Measurements from ENCODE around the gene M1AP. TPM values are rescaled to one million over a fixed set of nuclear protein-coding genes. Genes with fewer than 3 reads are reported as not detected.

The M1AP gene
- total and polyA plus RNA-seq, 2 of the 8 experiments (the other 6 are each of a cell fraction or from before 2014, with no cell fraction given), result 4.8 TPM

DNA sequence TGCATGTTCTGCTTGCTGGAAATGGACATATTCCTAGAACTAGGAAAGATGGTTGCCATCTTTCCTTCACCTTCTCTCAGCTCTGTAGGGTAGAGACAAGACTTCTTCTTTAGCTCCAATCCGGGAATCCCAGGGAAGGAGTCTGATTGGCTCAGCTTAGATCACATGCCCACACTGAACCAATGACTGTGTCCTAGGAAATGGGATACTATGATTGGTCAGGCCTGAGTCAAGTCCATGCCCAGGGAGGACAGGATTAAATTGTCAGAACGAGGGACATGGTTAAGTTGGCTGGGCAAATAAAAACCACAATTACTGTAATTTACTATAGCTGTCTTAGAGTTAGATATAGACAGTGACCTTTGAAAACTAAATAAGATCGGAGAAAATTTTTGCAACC is 37.3 kb upstream of the M1AP start:
- no peak overlapping the region for H3K4me2 ChIP-seq (ENCODE audit: insufficient read depth in 1 of 2, low read depth in 2 of 2, low read length in 2 of 2)
- H3K79me1 ChIP-seq (ENCODE audit: low read depth, low read length), result no peaks in the 10 kb centered on the region
- FAIRE-seq (no peak), DNase-seq (ENCODE audit: low read depth in 1 of 2, low spot score in 2 of 2) (no peak)
- H3K9ac ChIP-seq (replicated peaks in 1 of 4; ENCODE audit: extremely low read depth in 1 of 4, low read depth in 3 of 4, low read length in 3 of 4), result no peak overlapping the region
- H4K8ac ChIP-seq (ENCODE audit: extremely low read depth, insufficient read depth, low read length), result no peak overlapping the region
- POLR2A ChIA-PET (ENCODE audit: partially characterized antibody), result interaction anchor here (1.1 kb wide), 1 partner anchor 149 kb away, joined by 3 read pairs; the partner anchor contains the start of gene HK2
- no peak overlapping the region for H2BK5ac ChIP-seq (ENCODE audit: low read depth, low read length)
- H3K4me3 ChIP-seq (ENCODE audit: extremely low read depth in 1 of 4, insufficient read depth in 2 of 4, low read depth in 3 of 4, low read length in 4 of 4), result no peak overlapping the region
- H3K23ac ChIP-seq (ENCODE audit: insufficient read length), result no peak overlapping the region
- H2BK120ac ChIP-seq (replicated peaks; ENCODE audit: low read depth, low read length), result no peak overlapping the region
- no peak overlapping the region for H3K18ac ChIP-seq (ENCODE audit: extremely low read depth, low read length)
- no peak overlapping the region for H4K91ac ChIP-seq (replicated peaks; ENCODE audit: insufficient read length, low read length)
- no peaks in the 10 kb centered on the region for H3K36me3 ChIP-seq (ENCODE audit: control insufficient read depth in 2 of 4, insufficient read depth in 4 of 4, low read length in 3 of 4)
- no peak overlapping the region for H2BK20ac ChIP-seq (ENCODE audit: low read length)
- no peak overlapping the region for H2AFZ ChIP-seq (ENCODE audit: low read length)
- TF ChIP-seq, protein P1, sequence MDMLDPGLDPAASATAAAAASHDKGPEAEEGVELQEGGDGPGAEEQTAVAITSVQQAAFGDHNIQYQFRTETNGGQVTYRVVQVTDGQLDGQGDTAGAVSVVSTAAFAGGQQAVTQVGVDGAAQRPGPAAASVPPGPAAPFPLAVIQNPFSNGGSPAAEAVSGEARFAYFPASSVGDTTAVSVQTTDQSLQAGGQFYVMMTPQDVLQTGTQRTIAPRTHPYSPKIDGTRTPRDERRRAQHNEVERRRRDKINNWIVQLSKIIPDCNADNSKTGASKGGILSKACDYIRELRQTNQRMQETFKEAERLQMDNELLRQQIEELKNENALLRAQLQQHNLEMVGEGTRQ (IDR thresholded peaks at IDR 0.05; ENCODE audit: low read length), result 0 out of 2 replicates have a peak, but pooled peaks have one; percentile 43
- no peak for TF ChIP-seq RBBP5 (IDR thresholded peaks at IDR 0.05; ENCODE audit: borderline replicate concordance, low read depth, low read length)
- TF ChIP-seq SAP30 (IDR thresholded peaks at IDR 0.05; ENCODE audit: insufficient read depth, insufficient replicate concordance, low read length), result no peak
- TF ChIP-seq, protein P2, sequence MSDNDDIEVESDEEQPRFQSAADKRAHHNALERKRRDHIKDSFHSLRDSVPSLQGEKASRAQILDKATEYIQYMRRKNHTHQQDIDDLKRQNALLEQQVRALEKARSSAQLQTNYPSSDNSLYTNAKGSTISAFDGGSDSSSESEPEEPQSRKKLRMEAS (IDR thresholded peaks at IDR 0.05), result no peak
- H3K27ac ChIP-seq (ENCODE audit: low read depth, low read length), result no peak overlapping the region
- H3K14ac ChIP-seq (ENCODE audit: insufficient read length), result no peak overlapping the region
- no peak overlapping the region for H3K4ac ChIP-seq (replicated peaks; ENCODE audit: insufficient read length, low read depth, low read length)
- H3K23me2 ChIP-seq (ENCODE audit: low read depth, low read length), result no peaks in the 10 kb centered on the region
- no peaks in the 10 kb centered on the region for H3K27me3 ChIP-seq (replicated peaks in 1 of 4; ENCODE audit: control insufficient read depth in 3 of 4, extremely low read depth in 1 of 4, insufficient read depth in 3 of 4, low read length in 3 of 4)
- no peak overlapping the region for H2BK15ac ChIP-seq (ENCODE audit: low read length)
- H4K5ac ChIP-seq (ENCODE audit: insufficient read length, low read depth, low read length), result no peak overlapping the region
- H4K20me1 ChIP-seq (replicated peaks in 1 of 2; ENCODE audit: control insufficient read depth in 1 of 2, insufficient read depth in 2 of 2, low read length in 2 of 2), result no peaks in the 10 kb centered on the region
- H3K9me3 ChIP-seq (ENCODE audit: insufficient read depth in 2 of 2, low read depth in 1 of 2, low read length in 1 of 2), result no peaks in the 10 kb centered on the region
- no peak overlapping the region for H2AK5ac ChIP-seq (ENCODE audit: low read depth, low read length)
- H3K56ac ChIP-seq (replicated peaks; ENCODE audit: insufficient read length, low read depth, low read length), result no peak overlapping the region
- H3K79me2 ChIP-seq (ENCODE audit: control insufficient read depth in 1 of 2, insufficient read depth in 2 of 2, low read length in 2 of 2), result no peaks in the 10 kb centered on the region
- CTCF ChIA-PET (ENCODE audit: partially characterized antibody), result interaction anchor here (0.5 to 1.3 kb wide), 2 partner anchors 19 to 235 kb away, joined by 3 to 4 read pairs; no protein-coding TSS in a partner anchor
- no peak overlapping the region for H2BK12ac ChIP-seq (ENCODE audit: low read depth, low read length)
- 82% methylated on average over 3 of the region's 3 CpGs; no CpG with 5 or more reads in 1 of the 2 experiments for WGBS, 2 experiments (ENCODE audit: extremely low coverage in 1 of 2, insufficient coverage in 1 of 2, insufficient read length in 1 of 2, insufficient replicate concordance in 2 of 2, low coverage in 1 of 2, low lambda C conversion rate in 2 of 2, missing lambda C conversion rate in 1 of 2)
- H3K4me1 ChIP-seq (replicated peaks in 1 of 4; ENCODE audit: control insufficient read depth in 3 of 4, insufficient read depth in 4 of 4, low read length in 3 of 4), result no peaks in the 10 kb centered on the region
